ENCODE measurements around the gene SPRY2.
"Not testable (repeated sequence)": the region's sequence is repeated elsewhere in the genome, so short reads cannot be mapped to it uniquely, and the experiment has no call there.

The SPRY2 gene

GRCh38 chr13:80348314-80348713, 7.4 kb upstream of the SPRY2 start:
- DNase-seq: no peak
- Histone ChIP-seq H3K9me3 (ENCODE audit: severe bottlenecking) (no peaks in the 10 kb centered on the region), H3K36me3 (no peaks in the 10 kb centered on the region), H3K4me3 (ENCODE audit: low read depth, low read length) (no peak overlapping the region), H3K27me3 (ENCODE audit: insufficient read depth, low read depth, severe bottlenecking) (no peaks in the 10 kb centered on the region), H3K27ac (no peak overlapping the region)
- TF ChIP-seq CTCF (IDR thresholded peaks at IDR 0.05; ENCODE audit: low read depth, low read length): no peak

- Histone ChIP-seq H3K36me3 (no peaks in the 10 kb centered on the region), H3K9me3 (ENCODE audit: severe bottlenecking) (no peaks in the 10 kb centered on the region), H3K27me3 (ENCODE audit: insufficient read depth, low read depth, severe bottlenecking) (no peaks in the 10 kb centered on the region), H3K4me3 (ENCODE audit: low read depth, low read length) (no peak overlapping the region), H3K27ac (no peak overlapping the region)
- no peak for TF ChIP-seq CTCF (IDR thresholded peaks at IDR 0.05; ENCODE audit: low read depth, low read length)
- DNase-seq: no peak
These were observed 5.0 kb upstream of the SPRY2 start for GRCh38 chr13:80345771-80346510.

GRCh38 chr13:80344032-80344431, 3.1 kb upstream of the SPRY2 start:
- H3K9me3 ChIP-seq (ENCODE audit: severe bottlenecking); H3K27me3 ChIP-seq (ENCODE audit: insufficient read depth, low read depth, severe bottlenecking); H3K27ac ChIP-seq; H3K4me3 ChIP-seq (ENCODE audit: low read depth, low read length); H3K36me3 ChIP-seq; DNase-seq: not testable (repeated sequence)

GRCh38 chr13:80342471-80343371, 1.8 kb upstream of the SPRY2 start:
- Histone ChIP-seq H3K27ac (no peak overlapping the region), H3K27me3 (ENCODE audit: insufficient read depth, low read depth, severe bottlenecking) (no peaks in the 10 kb centered on the region), H3K4me3 (ENCODE audit: low read depth, low read length) (peak overlapping the region; percentile 91), H3K36me3 (no peaks in the 10 kb centered on the region), H3K9me3 (ENCODE audit: severe bottlenecking) (no peaks in the 10 kb centered on the region)
- DNase-seq: peak; percentile 64
- peak; percentile 85 for TF ChIP-seq CTCF (IDR thresholded peaks at IDR 0.05; ENCODE audit: low read depth, low read length)

- no peak for TF ChIP-seq CTCF (IDR thresholded peaks at IDR 0.05; ENCODE audit: low read depth, low read length)
- no peaks in the 10 kb centered on the region for H3K9me3 ChIP-seq (ENCODE audit: severe bottlenecking)
- H3K4me3 ChIP-seq (ENCODE audit: low read depth, low read length): peak overlapping the region; percentile 91
- no peaks in the 10 kb centered on the region for H3K27me3 ChIP-seq (ENCODE audit: insufficient read depth, low read depth, severe bottlenecking)
- no peaks in the 10 kb centered on the region for H3K36me3 ChIP-seq
- peak overlapping the region; percentile 69 for H3K27ac ChIP-seq
- peak; percentile 78 for DNase-seq
These were observed 937 bp upstream of the SPRY2 start for GRCh38 chr13:80341756-80342370.

- no peaks in the 10 kb centered on the region for H3K36me3 ChIP-seq
- DNase-seq: no peak
- H3K27me3 ChIP-seq (ENCODE audit: insufficient read depth, low read depth, severe bottlenecking): no peaks in the 10 kb centered on the region
- H3K27ac ChIP-seq: peak overlapping the region; percentile 69; the same call in 1 of the 2 replicates
- H3K9me3 ChIP-seq (ENCODE audit: severe bottlenecking): no peaks in the 10 kb centered on the region
- peak overlapping the region; percentile 91 for H3K4me3 ChIP-seq (ENCODE audit: low read depth, low read length)
- no peak for TF ChIP-seq CTCF (IDR thresholded peaks at IDR 0.05; ENCODE audit: low read depth, low read length)
These were observed 250 bp downstream of the SPRY2 start for GRCh38 chr13:80340651-80341100.

Measured in WERI-Rb-1 (cell line).